GM06990 (cell line): ENCODE data around the gene SALL3.

ENCODE experiments used
- DNase-seq: peaks from one replicate; pipeline ENCODE4 v3.0.0-alpha.2; 2011; ENCODE audit not compliant: insufficient read length; ENCODE audit errors: extremely low read depth
- H3K27me3 ChIP-seq: replicated peaks from 2 replicates; pipeline ENCODE4 v1.6.0; 2011; ENCODE audit warnings: low read length; ENCODE audit not compliant: control insufficient read depth, insufficient read depth
- H3K36me3 ChIP-seq: 2 replicates; pipeline ENCODE4 v1.5.1; 2011; ENCODE audit warnings: low read length; ENCODE audit not compliant: control insufficient read depth, insufficient read depth
- H3K4me3 ChIP-seq: replicated peaks from 2 replicates; pipeline ENCODE4 v1.5.1; 2011; ENCODE audit warnings: low read depth, mild to moderate bottlenecking, control low read depth, low read length
- TF ChIP-seq, protein P1 (sequence below): IDR thresholded peaks from 2 replicates; pipeline ENCODE4 v1.5.1; 2011; ENCODE audit warnings: low read length, control low read depth, mild to moderate bottlenecking, inconsistent platforms; ENCODE audit not compliant: insufficient read depth, poor library complexity, severe bottlenecking

Gene SALL3

DNA sequence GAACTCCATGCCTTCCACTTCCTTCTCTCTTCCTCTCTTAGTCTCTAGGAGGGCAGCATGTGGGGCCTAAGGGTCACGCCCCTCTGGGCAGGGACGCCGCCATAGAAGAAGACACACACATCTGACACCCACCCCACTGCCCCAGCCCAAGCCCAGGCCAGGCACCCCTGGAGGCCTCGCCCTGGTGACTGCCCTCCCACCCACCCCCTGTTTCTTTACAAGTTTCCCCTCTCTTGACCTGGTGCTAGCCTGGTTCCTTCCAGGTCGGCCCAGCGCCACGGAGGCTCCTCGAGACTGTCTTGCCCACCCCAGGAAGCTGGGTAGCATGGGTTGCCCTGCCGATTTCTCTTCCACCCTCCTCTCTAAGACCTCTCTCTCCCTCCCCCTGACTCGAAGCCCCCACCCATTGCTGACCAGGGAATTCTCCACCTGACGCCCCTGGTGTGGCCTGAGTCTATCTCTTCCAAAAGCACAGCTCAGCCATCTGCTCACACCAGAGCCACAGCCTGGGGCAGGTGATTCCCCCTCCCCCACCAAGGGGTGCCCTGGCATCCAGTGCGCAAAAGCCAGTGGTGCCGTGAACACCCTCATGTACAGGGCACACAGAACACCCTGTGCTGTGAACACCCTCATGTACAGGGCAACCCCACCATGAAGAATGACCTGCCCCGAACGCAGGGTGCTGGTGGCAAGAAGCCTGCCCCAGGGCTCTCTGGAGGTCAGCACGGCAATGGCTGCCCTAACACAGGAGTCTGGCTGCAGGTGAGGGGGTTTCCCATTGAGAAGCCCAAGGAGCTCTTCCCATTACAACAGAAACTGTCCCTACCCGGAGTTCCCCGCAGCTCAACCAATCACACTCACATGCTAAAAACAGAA, 13.5 kb upstream of the SALL3 start:
- H3K36me3 ChIP-seq: no peaks in the 10 kb centered on the region
- no peaks in the 10 kb centered on the region for H3K27me3 ChIP-seq
- no peak for DNase-seq
- TF ChIP-seq, protein P1, sequence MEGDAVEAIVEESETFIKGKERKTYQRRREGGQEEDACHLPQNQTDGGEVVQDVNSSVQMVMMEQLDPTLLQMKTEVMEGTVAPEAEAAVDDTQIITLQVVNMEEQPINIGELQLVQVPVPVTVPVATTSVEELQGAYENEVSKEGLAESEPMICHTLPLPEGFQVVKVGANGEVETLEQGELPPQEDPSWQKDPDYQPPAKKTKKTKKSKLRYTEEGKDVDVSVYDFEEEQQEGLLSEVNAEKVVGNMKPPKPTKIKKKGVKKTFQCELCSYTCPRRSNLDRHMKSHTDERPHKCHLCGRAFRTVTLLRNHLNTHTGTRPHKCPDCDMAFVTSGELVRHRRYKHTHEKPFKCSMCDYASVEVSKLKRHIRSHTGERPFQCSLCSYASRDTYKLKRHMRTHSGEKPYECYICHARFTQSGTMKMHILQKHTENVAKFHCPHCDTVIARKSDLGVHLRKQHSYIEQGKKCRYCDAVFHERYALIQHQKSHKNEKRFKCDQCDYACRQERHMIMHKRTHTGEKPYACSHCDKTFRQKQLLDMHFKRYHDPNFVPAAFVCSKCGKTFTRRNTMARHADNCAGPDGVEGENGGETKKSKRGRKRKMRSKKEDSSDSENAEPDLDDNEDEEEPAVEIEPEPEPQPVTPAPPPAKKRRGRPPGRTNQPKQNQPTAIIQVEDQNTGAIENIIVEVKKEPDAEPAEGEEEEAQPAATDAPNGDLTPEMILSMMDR: no peak
- no peak overlapping the region for H3K4me3 ChIP-seq

GRCh38 chr18:78966793-78967106, 12.9 kb upstream of the SALL3 start:
- H3K4me3 ChIP-seq: no peak overlapping the region
- DNase-seq: no peak
- TF ChIP-seq, protein P1: no peak
- no peaks in the 10 kb centered on the region for H3K36me3 ChIP-seq
- H3K27me3 ChIP-seq: no peaks in the 10 kb centered on the region

DNA sequence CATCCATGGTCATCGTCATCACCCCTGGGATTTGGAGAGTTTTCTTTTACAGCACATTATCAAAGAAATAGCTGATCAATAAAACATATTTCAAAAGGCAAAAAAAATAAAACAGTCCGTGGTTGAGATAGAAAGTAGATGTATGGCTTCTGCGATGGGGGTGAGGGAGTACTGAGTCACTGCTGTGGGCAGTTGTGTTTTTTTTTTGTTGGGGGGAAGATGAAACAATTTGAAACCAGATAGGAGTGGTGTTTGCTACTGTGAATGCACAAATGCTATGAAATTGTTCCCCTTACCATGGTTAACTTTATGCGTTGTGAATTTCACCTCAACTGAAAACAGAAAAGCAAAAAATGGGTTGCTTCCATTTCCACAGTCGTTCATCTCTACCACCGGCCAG, 11.9 kb upstream of the SALL3 start:
- Histone ChIP-seq H3K4me3 (no peak overlapping the region), H3K27me3 (no peaks in the 10 kb centered on the region), H3K36me3 (no peaks in the 10 kb centered on the region)
- TF ChIP-seq, protein P1: no peak
- DNase-seq: no peak

- H3K4me3 ChIP-seq: no peak overlapping the region
- TF ChIP-seq, protein P1: no peak
- H3K36me3 ChIP-seq: no peaks in the 10 kb centered on the region
- no peak for DNase-seq
- H3K27me3 ChIP-seq: no peaks in the 10 kb centered on the region
These were observed 9.9 kb upstream of the SALL3 start for GRCh38 chr18:78969574-78970315.

GRCh38 chr18:78970774-78971333, 8.8 kb upstream of the SALL3 start:
- H3K27me3 ChIP-seq: no peaks in the 10 kb centered on the region
- TF ChIP-seq, protein P1: no peak
- no peak for DNase-seq
- H3K36me3 ChIP-seq: no peaks in the 10 kb centered on the region
- H3K4me3 ChIP-seq: no peak overlapping the region
